Stimulated activated naive CD8-positive, alpha-beta T cell treated with anti-CD3 and anti-CD28 coated beads, Interleukin-15, Interleukin-2, amounts not matched to agents 100 ng/mL and 50 ng/mL, for 24 hours (primary cell): Measurements from ENCODE around the gene JAG2.

Source experiments
- H3K27ac Mint-ChIP-seq: one replicate; pipeline ENCODE4 v1.8.0; 2021; ENCODE audit warnings: mild to moderate bottlenecking, mixed read lengths
- H3K27me3 Mint-ChIP-seq: one replicate; pipeline ENCODE4 v1.8.0; 2021; ENCODE audit warnings: mixed read lengths
- H3K36me3 Mint-ChIP-seq: one replicate; pipeline ENCODE4 v1.8.0; 2021; ENCODE audit warnings: low read depth, mixed read lengths
- H3K4me1 Mint-ChIP-seq: one replicate; pipeline ENCODE4 v1.8.0; 2021; ENCODE audit warnings: low read depth, mixed read lengths
- H3K4me3 Mint-ChIP-seq: one replicate; pipeline ENCODE4 v1.8.0; 2021; ENCODE audit warnings: mild to moderate bottlenecking, mixed read lengths
- H3K9me3 Mint-ChIP-seq: one replicate; pipeline ENCODE4 v1.8.0; 2021; ENCODE audit warnings: mixed read lengths

The JAG2 gene

DNA sequence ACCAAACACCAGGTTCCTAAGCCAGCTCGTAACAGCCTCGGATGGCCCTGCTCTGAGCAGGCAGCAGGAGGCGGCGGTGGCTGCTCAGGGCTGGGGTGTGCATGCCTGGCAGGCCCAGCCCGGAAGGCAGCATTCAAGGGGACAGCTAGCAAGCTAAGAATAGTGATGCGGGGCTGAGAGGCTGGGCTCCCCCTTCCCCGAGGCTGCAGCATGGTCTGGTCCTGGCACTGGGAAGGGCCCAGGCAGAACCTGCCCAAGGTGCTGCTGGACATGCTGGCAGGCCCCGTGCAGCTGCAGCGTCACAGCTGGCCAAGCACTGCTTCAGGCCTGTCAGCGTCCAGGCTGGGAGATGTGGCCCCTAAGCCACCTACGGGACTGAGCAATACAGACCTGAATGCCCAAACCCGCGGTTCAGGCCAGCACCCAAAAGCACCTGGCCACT lies 38.9 kb upstream of the JAG2 start:
- no peak overlapping the region for H3K27ac Mint-ChIP-seq
- no peaks in the 10 kb centered on the region for H3K27me3 Mint-ChIP-seq
- H3K9me3 Mint-ChIP-seq = no peaks in the 10 kb centered on the region
- H3K4me3 Mint-ChIP-seq = no peak overlapping the region
- H3K4me1 Mint-ChIP-seq = peaks cover 6% of the 10 kb centered on the region
- H3K36me3 Mint-ChIP-seq = no peaks in the 10 kb centered on the region

DNA sequence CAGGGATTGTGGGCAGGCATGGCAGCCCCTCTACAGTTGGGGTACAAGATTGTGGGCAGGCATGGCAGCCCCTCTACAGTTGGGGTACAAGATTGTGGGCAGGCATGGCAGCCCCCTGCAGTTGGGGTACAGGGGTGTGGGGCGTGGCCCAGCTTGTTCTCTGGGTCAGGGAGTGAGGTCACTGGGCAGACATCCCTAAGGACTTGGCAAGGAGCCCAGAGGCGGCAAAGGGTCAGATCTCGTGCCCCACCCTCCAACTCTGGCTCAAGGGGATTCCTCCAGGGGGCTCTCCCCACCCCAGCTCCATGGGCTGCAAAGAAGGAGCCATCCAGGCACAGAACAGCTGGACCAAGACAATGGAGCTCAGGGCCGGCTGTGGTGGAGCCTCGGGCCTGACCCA lies 38.3 kb upstream of the JAG2 start:
- Mint-ChIP-seq H3K27ac (no peak overlapping the region), H3K27me3 (no peaks in the 10 kb centered on the region), H3K4me1 (peaks cover 10% of the 10 kb centered on the region), H3K36me3 (no peaks in the 10 kb centered on the region), H3K9me3 (no peaks in the 10 kb centered on the region), H3K4me3 (no peak overlapping the region)

- Mint-ChIP-seq H3K4me1 (peaks cover 14% of the 10 kb centered on the region), H3K36me3 (no peaks in the 10 kb centered on the region), H3K4me3 (no peak overlapping the region), H3K27ac (no peak overlapping the region), H3K9me3 (no peaks in the 10 kb centered on the region), H3K27me3 (no peaks in the 10 kb centered on the region)
These were observed 37.2 kb upstream of the JAG2 start for GRCh38 chr14:105205673-105206208.

- H3K27ac Mint-ChIP-seq = no peak overlapping the region
- peaks cover 14% of the 10 kb centered on the region for H3K4me1 Mint-ChIP-seq
- no peaks in the 10 kb centered on the region for H3K27me3 Mint-ChIP-seq
- H3K4me3 Mint-ChIP-seq = no peak overlapping the region
- H3K36me3 Mint-ChIP-seq = no peaks in the 10 kb centered on the region
- no peaks in the 10 kb centered on the region for H3K9me3 Mint-ChIP-seq
These were observed 36.5 kb upstream of the JAG2 start for GRCh38 chr14:105204931-105205672.

- Mint-ChIP-seq H3K4me1 (peaks cover 14% of the 10 kb centered on the region), H3K27ac (no peak overlapping the region), H3K27me3 (peaks cover 3% of the 10 kb centered on the region), H3K36me3 (no peaks in the 10 kb centered on the region), H3K9me3 (no peaks in the 10 kb centered on the region), H3K4me3 (no peak overlapping the region)
These were observed 35.8 kb upstream of the JAG2 start for GRCh38 chr14:105204206-105204930.

GRCh38 chr14:105203701-105204100 lies 35.1 kb upstream of the JAG2 start:
- H3K36me3 Mint-ChIP-seq = no peaks in the 10 kb centered on the region
- H3K9me3 Mint-ChIP-seq = no peaks in the 10 kb centered on the region
- H3K4me3 Mint-ChIP-seq = no peak overlapping the region
- peaks cover 14% of the 10 kb centered on the region for H3K4me1 Mint-ChIP-seq
- no peak overlapping the region for H3K27ac Mint-ChIP-seq
- H3K27me3 Mint-ChIP-seq = peaks cover 4% of the 10 kb centered on the region

GRCh38 chr14:105203057-105203531 lies 34.5 kb upstream of the JAG2 start:
- Mint-ChIP-seq H3K27ac (no peak overlapping the region), H3K27me3 (peaks cover 7% of the 10 kb centered on the region), H3K4me3 (no peak overlapping the region), H3K4me1 (peaks cover 14% of the 10 kb centered on the region), H3K9me3 (no peaks in the 10 kb centered on the region), H3K36me3 (no peaks in the 10 kb centered on the region)

DNA sequence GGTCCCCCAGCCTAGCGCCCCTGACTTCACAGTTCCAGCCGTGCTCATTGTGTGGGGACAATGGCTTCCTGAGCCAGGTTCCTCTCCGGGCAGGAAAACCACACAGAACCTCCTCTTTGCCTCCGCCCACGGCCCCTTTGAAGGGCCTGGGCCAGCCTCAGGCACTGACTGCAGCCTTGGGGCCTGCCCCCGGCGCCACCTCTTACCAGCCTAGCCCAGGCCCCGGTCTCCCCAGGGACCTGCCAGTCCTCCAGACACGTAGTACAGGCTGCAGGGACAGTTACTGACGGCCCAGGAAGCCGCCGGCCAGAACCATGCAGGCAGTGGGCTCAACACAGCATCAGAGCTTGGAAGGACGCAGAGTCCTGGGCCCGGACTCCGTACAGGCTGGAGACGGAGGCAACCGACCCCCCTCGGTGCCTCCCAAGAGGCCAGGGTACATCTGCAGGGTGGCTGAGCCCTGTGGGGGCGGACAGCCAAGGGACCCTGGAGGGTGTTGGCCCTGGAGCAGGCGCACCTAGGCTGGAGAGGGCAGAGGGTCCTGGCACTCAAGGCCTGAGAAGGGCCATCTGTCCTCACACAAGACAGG lies 33.4 kb upstream of the JAG2 start:
- Mint-ChIP-seq H3K4me3 (peak overlapping the region; percentile 20), H3K36me3 (no peaks in the 10 kb centered on the region), H3K27me3 (peaks cover 9% of the 10 kb centered on the region), H3K9me3 (no peaks in the 10 kb centered on the region), H3K4me1 (peaks cover 14% of the 10 kb centered on the region), H3K27ac (no peak overlapping the region)

- Mint-ChIP-seq H3K4me3 (peak overlapping the region; percentile 20), H3K4me1 (peaks cover 14% of the 10 kb centered on the region), H3K36me3 (no peaks in the 10 kb centered on the region), H3K9me3 (no peaks in the 10 kb centered on the region), H3K27me3 (peaks cover 9% of the 10 kb centered on the region), H3K27ac (no peak overlapping the region)
These were observed 32.8 kb upstream of the JAG2 start for GRCh38 chr14:105201156-105201924.

GRCh38 chr14:105200641-105201040 lies 32.1 kb upstream of the JAG2 start:
- no peak overlapping the region for H3K27ac Mint-ChIP-seq
- peaks cover 16% of the 10 kb centered on the region for H3K4me1 Mint-ChIP-seq
- no peaks in the 10 kb centered on the region for H3K9me3 Mint-ChIP-seq
- no peak overlapping the region for H3K4me3 Mint-ChIP-seq
- no peaks in the 10 kb centered on the region for H3K36me3 Mint-ChIP-seq
- peaks cover 12% of the 10 kb centered on the region for H3K27me3 Mint-ChIP-seq

DNA sequence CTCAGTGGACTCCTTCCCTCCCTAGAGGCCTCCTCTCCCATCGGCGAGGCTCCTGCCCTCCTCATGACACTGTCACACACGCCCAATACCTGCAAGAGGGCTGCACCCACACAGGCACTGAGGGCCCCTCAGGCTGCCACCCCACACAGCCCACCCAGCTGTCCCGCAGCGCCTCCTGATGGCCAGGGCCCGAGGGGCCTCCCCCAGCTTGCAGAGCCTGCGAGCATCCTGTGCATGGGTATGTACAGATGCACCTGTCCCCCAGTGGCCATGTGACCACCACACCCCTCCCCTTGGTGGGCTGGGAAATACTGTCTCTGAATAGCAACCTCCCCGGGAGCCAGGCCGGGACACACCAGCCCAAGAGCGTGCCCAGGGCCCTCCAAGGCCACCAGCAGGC lies 31.5 kb upstream of the JAG2 start:
- Mint-ChIP-seq H3K36me3 (no peaks in the 10 kb centered on the region), H3K4me3 (no peak overlapping the region), H3K9me3 (no peaks in the 10 kb centered on the region), H3K4me1 (peaks cover 20% of the 10 kb centered on the region), H3K27me3 (peaks cover 14% of the 10 kb centered on the region), H3K27ac (no peak overlapping the region)

DNA sequence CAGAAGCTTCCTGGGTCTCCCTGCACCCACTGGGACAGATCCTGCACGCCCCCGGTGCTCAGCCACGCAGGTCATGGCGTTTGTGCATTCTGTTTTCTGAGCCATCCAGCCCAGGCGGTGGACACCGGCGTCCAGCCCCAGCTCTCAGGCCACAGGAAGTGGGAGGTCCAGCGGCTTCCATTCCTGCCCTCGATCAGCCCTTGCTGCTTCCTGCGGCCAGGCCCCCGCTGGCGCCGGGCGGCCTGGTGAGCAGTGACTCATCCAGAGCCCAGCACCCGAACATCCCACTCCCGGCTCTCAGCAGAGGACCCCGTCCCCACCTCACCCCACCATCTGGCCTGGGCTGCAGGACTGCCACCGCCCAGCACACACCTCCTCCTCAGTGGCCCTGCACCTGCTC lies 30.5 kb upstream of the JAG2 start:
- no peaks in the 10 kb centered on the region for H3K9me3 Mint-ChIP-seq
- H3K27ac Mint-ChIP-seq = no peak overlapping the region

DNA sequence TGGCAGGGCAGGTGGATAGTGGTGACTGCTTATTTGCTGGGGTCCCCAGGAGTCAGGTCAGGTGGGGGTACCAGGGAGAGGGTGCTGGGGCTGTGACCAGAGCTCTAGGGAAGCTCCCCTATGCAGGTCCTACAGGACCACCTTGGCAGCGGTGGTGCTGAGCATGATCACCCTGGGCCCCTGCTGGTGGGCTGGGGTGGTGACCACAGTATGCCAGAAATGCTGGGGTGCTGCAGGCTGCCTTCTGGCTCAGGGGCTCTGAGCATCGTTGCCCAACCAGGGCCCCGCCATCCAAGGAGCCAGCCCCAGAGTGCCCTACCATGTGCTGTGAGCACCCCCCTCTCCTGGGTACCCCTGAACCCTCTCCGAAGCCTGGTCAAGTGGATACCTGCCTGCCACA lies 30.0 kb upstream of the JAG2 start:
- Mint-ChIP-seq H3K36me3 (no peaks in the 10 kb centered on the region), H3K4me3 (no peak overlapping the region), H3K27ac (no peak overlapping the region), H3K9me3 (no peaks in the 10 kb centered on the region), H3K27me3 (peaks cover 23% of the 10 kb centered on the region), H3K4me1 (peaks cover 31% of the 10 kb centered on the region)

More for the DNA sequence above, 30.5 kb upstream of the JAG2 start:
- peaks cover 26% of the 10 kb centered on the region for H3K4me1 Mint-ChIP-seq
- H3K27me3 Mint-ChIP-seq = peaks cover 20% of the 10 kb centered on the region
- H3K36me3 Mint-ChIP-seq = no peaks in the 10 kb centered on the region
- no peak overlapping the region for H3K4me3 Mint-ChIP-seq

DNA sequence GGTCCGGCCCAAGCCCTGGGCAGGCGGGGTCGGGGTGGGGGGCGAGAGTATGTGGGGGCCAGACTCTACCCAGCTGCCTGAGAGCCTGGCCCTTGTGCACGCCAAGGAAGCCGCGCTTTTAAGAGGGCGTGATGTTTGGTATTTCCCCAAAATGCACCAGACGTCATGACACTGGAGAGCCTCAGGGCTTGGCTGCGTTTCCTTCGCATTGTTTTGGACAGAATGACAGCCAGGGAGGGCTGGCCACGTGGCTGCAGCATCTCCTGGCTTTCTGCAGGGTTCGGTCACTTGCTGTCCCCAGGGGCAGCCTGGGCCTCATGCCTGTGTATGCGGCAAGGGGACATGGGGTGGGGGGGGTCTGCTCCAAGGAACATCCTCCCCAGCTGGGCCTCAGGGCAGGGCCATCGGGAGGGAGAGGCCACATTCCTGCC lies 28.6 kb upstream of the JAG2 start:
- H3K27me3 Mint-ChIP-seq = peaks cover 23% of the 10 kb centered on the region

More for the DNA sequence above, 28.6 kb upstream of the JAG2 start:
- Mint-ChIP-seq H3K27ac (no peak overlapping the region), H3K36me3 (no peaks in the 10 kb centered on the region), H3K4me3 (no peak overlapping the region), H3K4me1 (peaks cover 30% of the 10 kb centered on the region), H3K9me3 (no peaks in the 10 kb centered on the region)
